Pancreas (tissue), 10 donors: ENCODE results near the gene RAPGEF5. TPM values are rescaled to one million over a fixed set of nuclear protein-coding genes. Genes with fewer than 3 reads are reported as not detected.

Source experiments
- ATAC-seq, 4 donors: fragments of 200-7000 bp; cut with Tn5 transposase; one replicate each; pipeline versions ENCODE4 v1.8.0 to v1.9.1; 2020; ENCODE audit warnings: mild to moderate bottlenecking in 4 of 4, moderate library complexity in 4 of 4
- DNase-seq, 6 donors: peaks; one replicate each; pipeline ENCODE4 v3.0.0-alpha.2; 2020
- FAIRE-seq: peaks from 2 replicates; lab custom pipeline; 2012; peaks lifted over from hg19 to GRCh38; lab: Jason Lieb, UNC
- H3K27ac ChIP-seq, 4 donors: fragments of 200-600 bp; sonication (generic); 1 replicate in 3 of 4; 2 replicates in 1 of 4; pipeline versions ENCODE4 v1.5.0 to v1.8.0; 2020
- H3K27me3 ChIP-seq, 4 donors: fragments of 200-600 bp; one replicate each; pipeline ENCODE4 v1.8.0; 2021
- H3K36me3 ChIP-seq, 3 donors: fragments of 200-600 bp; sonication (generic) in 1 of 3; one replicate each; pipeline versions ENCODE4 v1.5.0 to v1.8.0; 2020 to 2021
- H3K4me1 ChIP-seq, 3 donors: fragments of 200-600 bp; one replicate each; pipeline ENCODE4 v1.8.0; 2021
- H3K4me3 ChIP-seq, 4 donors: fragments of 200-600 bp; sonication (generic) in 2 of 4; one replicate each; pipeline versions ENCODE4 v1.5.0 to v1.8.0; 2020 to 2021
- H3K9me3 ChIP-seq, 4 donors: fragments of 200-600 bp; one replicate each; pipeline ENCODE4 v1.8.0; 2021
- WGBS, 2 donors: extraction: QIAGEN DNeasy Blood & Tissue Kit; methylation state at CpG; one replicate each; pipeline ENCODE4 v1.1.7; 2013; 5-methylcytosine and 5-hydroxymethylcytosine counted together
- intact Hi-C, 3 donors: fragments of 100-400 bp; cut with DNase I; formaldehyde crosslinking; loops; one replicate each; pipeline versions ENCODE4 v1.11.1 to v1.14.2; 2022
- polyA plus RNA-seq, 2 donors: library from polyadenylated mRNA; stranded (reverse); fragments of 200-250 nt; gene quantifications; one replicate each; pipeline ENCODE4 v1.2.3, GENCODE V29; 2013
- total RNA-seq, 6 donors: library from RNA; stranded (reverse); fragmentation: NEBNext Ultra II Directional in 4 of 6; extraction: Animal tissue kit (Norgen Biotek cat#: 25700) in 4 of 6; gene quantifications; one replicate each; pipeline versions ENCODE4 v1.2.1 to v1.2.4, GENCODE V29; 2021 to 2023
- TF ChIP-seq, protein P1 (sequence below), 4 donors: fragments of 200-600 bp; sonication (generic) in 3 of 4; IDR thresholded peaks; one replicate each; pipeline versions ENCODE4 v1.5.0 to v1.8.0; 2021; ENCODE audit warnings: antibody characterized with exemption in 4 of 4
- donor health status: healthy with polysubstance abuse.
- donor health status: DM: no; HTN: no; CAD: no; lungs with moderate emphysema.
- donor health status: DM: no; HTN: no; CAD: no.
- donor health status: control.
- donor health status: control.
- donor health status: Bipolar disorder and iron deficiency.
- donor health status: DM: yes; HTN: yes; CAD: no.
- donor health status: DM: no; HTN: no; CAD: no.
- donor health status: DM: no; HTN: no; CAD: no.
- donor health status: DM: yes; HTN: yes; CAD: no.

The RAPGEF5 gene
- total and polyA plus RNA-seq, 8 donors, result 7.5 to 38.9 (median 29.1) TPM

DNA sequence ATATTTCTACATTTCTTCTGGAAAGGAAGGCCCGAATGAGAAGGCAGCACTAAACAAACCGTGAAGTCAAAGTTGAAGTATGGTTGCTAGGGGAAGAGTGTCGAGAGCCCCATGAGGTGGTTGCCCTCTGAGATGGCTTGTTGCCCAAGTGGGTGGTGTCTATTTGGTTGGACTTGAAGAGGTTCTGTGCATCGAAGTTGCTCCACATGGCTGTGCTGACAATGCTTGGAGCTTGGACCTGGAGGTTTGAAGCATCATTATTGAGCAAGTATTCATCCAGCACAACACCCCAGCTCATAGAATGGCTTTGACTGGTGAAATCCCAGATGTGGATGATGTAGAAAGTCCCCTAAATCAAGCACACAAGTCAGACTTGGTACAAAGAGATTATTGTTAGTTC lies 246.1 kb downstream of the RAPGEF5 start:
- no peaks in the 10 kb centered on the region for H3K27me3 ChIP-seq
- H3K9me3 ChIP-seq, result no peaks in the 10 kb centered on the region
- DNase-seq (no peak), ATAC-seq (peak in 3 of 4 donors; percentile 14 to 27 (median 25)), FAIRE-seq (no peak)
- TF ChIP-seq, protein P1, sequence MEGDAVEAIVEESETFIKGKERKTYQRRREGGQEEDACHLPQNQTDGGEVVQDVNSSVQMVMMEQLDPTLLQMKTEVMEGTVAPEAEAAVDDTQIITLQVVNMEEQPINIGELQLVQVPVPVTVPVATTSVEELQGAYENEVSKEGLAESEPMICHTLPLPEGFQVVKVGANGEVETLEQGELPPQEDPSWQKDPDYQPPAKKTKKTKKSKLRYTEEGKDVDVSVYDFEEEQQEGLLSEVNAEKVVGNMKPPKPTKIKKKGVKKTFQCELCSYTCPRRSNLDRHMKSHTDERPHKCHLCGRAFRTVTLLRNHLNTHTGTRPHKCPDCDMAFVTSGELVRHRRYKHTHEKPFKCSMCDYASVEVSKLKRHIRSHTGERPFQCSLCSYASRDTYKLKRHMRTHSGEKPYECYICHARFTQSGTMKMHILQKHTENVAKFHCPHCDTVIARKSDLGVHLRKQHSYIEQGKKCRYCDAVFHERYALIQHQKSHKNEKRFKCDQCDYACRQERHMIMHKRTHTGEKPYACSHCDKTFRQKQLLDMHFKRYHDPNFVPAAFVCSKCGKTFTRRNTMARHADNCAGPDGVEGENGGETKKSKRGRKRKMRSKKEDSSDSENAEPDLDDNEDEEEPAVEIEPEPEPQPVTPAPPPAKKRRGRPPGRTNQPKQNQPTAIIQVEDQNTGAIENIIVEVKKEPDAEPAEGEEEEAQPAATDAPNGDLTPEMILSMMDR (IDR thresholded peaks at IDR 0.05), result no peak
- intact Hi-C loops, result loop anchor here in 2 of 3 donors (5.0 kb wide), 1 partner anchor 376 kb away; no protein-coding TSS in a partner anchor
- H3K27ac ChIP-seq, result no peak overlapping the region
- H3K4me1 ChIP-seq, result no peaks in the 10 kb centered on the region
- no peaks in the 10 kb centered on the region for H3K36me3 ChIP-seq
- WGBS, 2 donors, result 43 to 44% methylated on average over 4 of the region's 4 CpGs
- no peak overlapping the region for H3K4me3 ChIP-seq

DNA sequence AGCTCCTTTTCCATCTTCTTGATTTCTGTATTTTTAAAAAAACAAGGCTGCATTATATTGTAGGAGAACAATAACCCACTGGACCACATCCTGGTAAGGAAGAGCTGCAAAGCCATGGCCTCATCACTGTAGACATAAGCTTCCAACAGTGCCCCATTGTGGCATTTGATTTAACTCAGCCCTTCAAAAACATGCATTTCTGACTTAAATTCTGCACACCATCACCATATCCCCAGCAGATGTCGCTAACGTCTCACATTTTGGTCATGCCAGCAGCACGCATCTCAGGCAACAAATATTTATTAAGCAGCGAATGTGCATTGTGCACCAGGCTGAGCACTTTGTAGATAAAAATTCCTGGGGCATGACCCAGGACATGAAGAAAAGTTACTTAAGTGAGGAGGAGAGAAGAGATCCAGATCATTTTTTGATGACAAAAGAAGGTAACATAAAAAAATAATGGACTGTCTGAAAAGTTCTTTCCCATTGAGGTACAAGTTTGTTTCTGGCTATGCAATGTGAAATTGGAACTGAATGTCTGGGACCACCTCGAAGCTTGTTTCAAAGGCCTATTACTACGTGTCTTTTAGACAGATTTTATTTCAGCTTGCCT lies 246.6 kb downstream of the RAPGEF5 start:
- TF ChIP-seq, protein P1 (IDR thresholded peaks at IDR 0.05), result peak; percentile 19 to 58 (median 52)
- DNase-seq (peak in 4 of 6 donors; percentile 31 to 74 (median 56)), FAIRE-seq (peak; percentile 63), ATAC-seq (peak; percentile 70 to 93 (median 85))
- H3K36me3 ChIP-seq, result no peaks in the 10 kb centered on the region
- no peaks in the 10 kb centered on the region for H3K9me3 ChIP-seq
- H3K4me3 ChIP-seq, result no peak overlapping the region
- intact Hi-C loops, result loop anchor here in 2 of 3 donors (5.0 kb wide), 1 partner anchor 377 kb away; no protein-coding TSS in a partner anchor
- WGBS, 2 donors, result 6 to 18% methylated on average over 6 of the region's 6 CpGs
- H3K27ac ChIP-seq, result no peak overlapping the region
- no peaks in the 10 kb centered on the region for H3K27me3 ChIP-seq
- H3K4me1 ChIP-seq, result no peaks in the 10 kb centered on the region

DNA sequence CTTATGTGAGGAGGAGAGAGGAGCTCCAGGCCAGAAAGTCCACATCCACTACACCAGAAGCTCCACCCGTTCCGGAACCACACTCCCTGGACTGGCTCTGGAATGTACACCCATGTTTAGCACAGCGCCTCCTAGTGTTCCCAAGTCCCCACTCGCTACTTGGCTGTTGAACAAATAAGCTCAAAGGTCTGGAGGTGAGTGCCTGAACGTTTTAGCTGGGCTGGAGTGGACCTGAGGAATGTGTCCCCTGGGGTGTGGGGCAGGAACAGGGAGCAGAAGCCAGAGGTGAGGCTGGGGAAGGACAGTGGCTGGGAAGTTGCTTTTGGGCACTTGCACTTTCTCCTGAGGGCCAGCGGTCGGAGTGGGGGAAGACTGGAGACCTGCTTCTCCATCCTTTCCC lies 247.2 kb downstream of the RAPGEF5 start:
- intact Hi-C loops, result loop anchor here (5.0 to 10.0 kb wide), 2 partner anchors 375 to 378 kb away; no protein-coding TSS in a partner anchor
- Histone ChIP-seq H3K9me3 (no peaks in the 10 kb centered on the region), H3K4me3 (no peak overlapping the region), H3K27ac (no peak overlapping the region), H3K4me1 (no peaks in the 10 kb centered on the region), H3K27me3 (no peaks in the 10 kb centered on the region), H3K36me3 (no peaks in the 10 kb centered on the region)
- FAIRE-seq (no peak), DNase-seq (peak in 3 of 6 donors; percentile 14 to 41 (median 40)), ATAC-seq (peak; percentile 24 to 50 (median 44))
- 65 to 69% methylated on average over 7 of the region's 7 CpGs for WGBS, 2 donors
- TF ChIP-seq, protein P1 (IDR thresholded peaks at IDR 0.05), result no peak

DNA sequence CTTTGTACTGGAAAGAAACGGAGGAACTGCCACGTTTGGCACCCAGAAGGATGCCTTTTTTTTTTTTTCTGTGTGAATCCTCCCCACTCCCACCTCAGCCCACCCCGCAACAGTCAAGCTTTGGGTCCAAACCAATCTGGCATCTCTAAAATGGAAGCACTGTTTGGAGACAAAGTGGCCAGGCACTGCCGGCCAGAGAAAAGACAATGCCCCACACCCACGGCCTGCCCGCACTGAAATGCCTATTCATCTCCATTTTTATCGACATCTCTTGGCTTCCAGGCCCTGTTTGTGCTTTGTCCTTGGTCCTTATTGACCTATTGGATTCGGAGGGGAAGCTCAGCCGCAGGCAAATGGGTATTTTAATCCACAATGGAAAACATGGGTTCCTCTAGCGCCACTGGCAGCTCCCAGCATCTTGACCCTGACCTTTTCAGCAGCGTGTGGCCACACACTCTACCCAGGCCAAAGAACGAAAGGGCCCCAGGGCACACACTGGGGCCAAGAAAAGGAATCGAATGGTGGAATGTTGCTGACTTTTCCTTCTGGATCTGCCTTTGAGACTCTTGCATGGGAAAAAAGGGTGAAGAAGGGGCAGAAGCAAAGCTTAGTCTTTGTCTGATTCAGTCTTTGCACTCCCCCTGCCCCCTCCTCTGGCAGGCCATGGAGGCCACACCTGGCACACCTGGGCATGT lies 248.7 kb downstream of the RAPGEF5 start:
- no peak for FAIRE-seq
- TF ChIP-seq, protein P1 (IDR thresholded peaks at IDR 0.05), result no peak
- H3K27ac ChIP-seq, result no peak overlapping the region
- intact Hi-C loops, result loop anchor here in 1 of 3 donors (10.0 kb wide), 1 partner anchor 377 kb away; no protein-coding TSS in a partner anchor
- DNase-seq, result no peak
- H3K27me3 ChIP-seq, result no peaks in the 10 kb centered on the region
- no peaks in the 10 kb centered on the region for H3K36me3 ChIP-seq
- no peak overlapping the region for H3K4me3 ChIP-seq
- H3K9me3 ChIP-seq, result no peaks in the 10 kb centered on the region
- no peak for ATAC-seq
- WGBS, 2 donors, result 41 to 46% methylated on average over 13 of the region's 13 CpGs
- no peaks in the 10 kb centered on the region for H3K4me1 ChIP-seq
